Smooth muscle cell (in vitro differentiated cells): Measurements from ENCODE around the gene SMIM22. TPM values are rescaled to one million over a fixed set of nuclear protein-coding genes. Genes with fewer than 3 reads are reported as not detected.

Experiments
- DNase-seq: peaks from one replicate; lab custom pipeline; 2025; ENCODE audit not compliant: unreplicated experiment; lab: John Stamatoyannopoulos, UW
- H2AFZ ChIP-seq: fragments of 200-600 bp; sonication (generic); 2 replicates; pipeline ENCODE4 v1.6.0; 2016; ENCODE audit warnings: antibody characterized with exemption, low read depth, mild to moderate bottlenecking
- H3F3A ChIP-seq: fragments of 200-600 bp; sonication (generic); 2 replicates; pipeline ENCODE4 v1.6.0; 2017; ENCODE audit warnings: antibody characterized with exemption, low read depth
- H3K27ac ChIP-seq: fragments of 200-600 bp; sonication (generic); 2 replicates; pipeline ENCODE4 v1.5.1; 2016; ENCODE audit warnings: low read depth, mild to moderate bottlenecking
- H3K27me3 ChIP-seq: fragments of 200-600 bp; sonication (generic); 2 replicates; pipeline ENCODE4 v1.6.1; 2016; ENCODE audit warnings: low read depth, mild to moderate bottlenecking
- H3K36me3 ChIP-seq: fragments of 200-600 bp; sonication (generic); 2 replicates; pipeline ENCODE4 v1.5.1; 2016; ENCODE audit warnings: low read depth
- H3K4me1 ChIP-seq: fragments of 200-600 bp; sonication (generic); 2 replicates; pipeline ENCODE4 v1.5.1; 2016; ENCODE audit warnings: low read depth
- H3K4me2 ChIP-seq: fragments of 200-600 bp; sonication (generic); 2 replicates; pipeline ENCODE4 v1.6.0; 2016; ENCODE audit warnings: mild to moderate bottlenecking
- H3K4me3 ChIP-seq: fragments of 200-600 bp; sonication (generic); 2 replicates; pipeline ENCODE4 v1.5.1; 2016; ENCODE audit warnings: mild to moderate bottlenecking
- H3K79me2 ChIP-seq: fragments of 200-600 bp; sonication (generic); 2 replicates; pipeline ENCODE4 v1.6.0; 2016; ENCODE audit warnings: low read depth, mild to moderate bottlenecking
- H3K9ac ChIP-seq: fragments of 200-600 bp; sonication (generic); 2 replicates; pipeline ENCODE4 v1.6.0; 2016; ENCODE audit warnings: low read depth
- H3K9me3 ChIP-seq: fragments of 200-600 bp; sonication (generic); replicated peaks from 2 replicates; pipeline ENCODE4 v1.5.1; 2016; ENCODE audit warnings: low read depth
- H4K20me1 ChIP-seq: fragments of 200-600 bp; sonication (generic); 2 replicates; pipeline ENCODE4 v1.6.0; 2016; ENCODE audit warnings: low read depth
- WGBS: methylation state at CpG from one replicate; pipeline ENCODE4 v1.1.7; 2016; ENCODE audit warnings: low lambda C conversion rate; 5-methylcytosine and 5-hydroxymethylcytosine counted together
- polyA plus RNA-seq: library from polyadenylated mRNA; unstranded; fragments of >200 nt; fragmentation: Nextera tagmentation; extraction: Ambion mirVana; gene quantifications from 2 replicates; pipeline ENCODE4 v1.2.1, GENCODE V29; 2016
- total RNA-seq: library from RNA; depleted of rRNA; stranded (reverse); fragments of >200 nt; gene quantifications from 2 replicates; pipeline ENCODE4 v1.2.3, GENCODE V29; 2014
- TF ChIP-seq, protein P1 (sequence below): fragments of 200-600 bp; sonication (generic); IDR thresholded peaks from 2 replicates; pipeline ENCODE4 v1.5.1; 2017; ENCODE audit warnings: borderline replicate concordance, mild to moderate bottlenecking, antibody characterized with exemption; ENCODE audit not compliant: insufficient read depth, poor library complexity, severe bottlenecking

SMIM22 gene
- total and polyA plus RNA-seq, 2 experiments from 2014 or later: 0.29 TPM; not detected in 1

DNA sequence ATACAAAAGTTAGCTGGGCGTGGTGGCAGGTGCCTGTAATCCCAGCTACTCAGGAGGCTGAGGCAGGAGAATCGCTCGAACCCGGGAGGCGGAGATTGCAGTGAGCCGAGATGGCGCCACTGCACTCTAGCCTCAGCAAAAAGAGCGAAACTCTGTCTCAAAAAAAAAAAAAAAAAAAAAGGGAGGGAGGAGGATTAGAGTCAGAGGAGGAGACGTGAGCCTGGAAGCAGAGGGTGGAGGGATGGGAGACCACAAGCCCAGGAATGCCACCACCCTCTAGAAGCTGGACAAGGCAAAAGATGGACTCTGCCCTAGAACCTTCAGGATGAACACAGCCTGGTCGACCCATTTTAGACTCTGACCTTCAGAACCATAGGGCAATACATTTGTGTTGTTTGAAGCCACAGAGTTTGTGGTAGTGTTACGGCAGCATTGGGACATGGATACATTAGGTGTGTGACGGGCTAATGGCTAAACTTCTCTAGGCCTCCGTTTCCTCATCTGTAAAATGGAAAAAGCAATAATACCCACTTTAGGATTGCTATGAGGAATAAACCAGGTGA, 2.1 kb upstream of the SMIM22 start:
- TF ChIP-seq, protein P1, sequence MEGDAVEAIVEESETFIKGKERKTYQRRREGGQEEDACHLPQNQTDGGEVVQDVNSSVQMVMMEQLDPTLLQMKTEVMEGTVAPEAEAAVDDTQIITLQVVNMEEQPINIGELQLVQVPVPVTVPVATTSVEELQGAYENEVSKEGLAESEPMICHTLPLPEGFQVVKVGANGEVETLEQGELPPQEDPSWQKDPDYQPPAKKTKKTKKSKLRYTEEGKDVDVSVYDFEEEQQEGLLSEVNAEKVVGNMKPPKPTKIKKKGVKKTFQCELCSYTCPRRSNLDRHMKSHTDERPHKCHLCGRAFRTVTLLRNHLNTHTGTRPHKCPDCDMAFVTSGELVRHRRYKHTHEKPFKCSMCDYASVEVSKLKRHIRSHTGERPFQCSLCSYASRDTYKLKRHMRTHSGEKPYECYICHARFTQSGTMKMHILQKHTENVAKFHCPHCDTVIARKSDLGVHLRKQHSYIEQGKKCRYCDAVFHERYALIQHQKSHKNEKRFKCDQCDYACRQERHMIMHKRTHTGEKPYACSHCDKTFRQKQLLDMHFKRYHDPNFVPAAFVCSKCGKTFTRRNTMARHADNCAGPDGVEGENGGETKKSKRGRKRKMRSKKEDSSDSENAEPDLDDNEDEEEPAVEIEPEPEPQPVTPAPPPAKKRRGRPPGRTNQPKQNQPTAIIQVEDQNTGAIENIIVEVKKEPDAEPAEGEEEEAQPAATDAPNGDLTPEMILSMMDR: no peak
- no peaks in the 10 kb centered on the region for H3F3A ChIP-seq
- H3K79me2 ChIP-seq: no peaks in the 10 kb centered on the region
- H3K4me2 ChIP-seq: no peak overlapping the region
- no peak overlapping the region for H3K27ac ChIP-seq
- no peak overlapping the region for H3K4me3 ChIP-seq
- no peak for DNase-seq
- WGBS: 68% methylated on average over 13 of the region's 13 CpGs
- H3K9ac ChIP-seq: no peak overlapping the region
- H3K9me3 ChIP-seq: no peaks in the 10 kb centered on the region
- no peaks in the 10 kb centered on the region for H4K20me1 ChIP-seq
- no peaks in the 10 kb centered on the region for H3K36me3 ChIP-seq
- no peak overlapping the region for H2AFZ ChIP-seq
- no peaks in the 10 kb centered on the region for H3K27me3 ChIP-seq
- no peaks in the 10 kb centered on the region for H3K4me1 ChIP-seq

- WGBS: 94% methylated on average over 27 of the region's 30 CpGs
- no peak for DNase-seq
- no peaks in the 10 kb centered on the region for H3K79me2 ChIP-seq
- TF ChIP-seq, protein P1: no peak
- no peak overlapping the region for H2AFZ ChIP-seq
- H3K27me3 ChIP-seq: no peaks in the 10 kb centered on the region
- no peaks in the 10 kb centered on the region for H3K36me3 ChIP-seq
- H4K20me1 ChIP-seq: no peaks in the 10 kb centered on the region
- H3K4me1 ChIP-seq: no peaks in the 10 kb centered on the region
- H3F3A ChIP-seq: no peaks in the 10 kb centered on the region
- no peak overlapping the region for H3K4me3 ChIP-seq
- no peaks in the 10 kb centered on the region for H3K9me3 ChIP-seq
- no peak overlapping the region for H3K27ac ChIP-seq
- no peak overlapping the region for H3K9ac ChIP-seq
- no peak overlapping the region for H3K4me2 ChIP-seq
Measured at GRCh38 chr16:4795828-4796572, 831 bp downstream of the SMIM22 start.

DNA sequence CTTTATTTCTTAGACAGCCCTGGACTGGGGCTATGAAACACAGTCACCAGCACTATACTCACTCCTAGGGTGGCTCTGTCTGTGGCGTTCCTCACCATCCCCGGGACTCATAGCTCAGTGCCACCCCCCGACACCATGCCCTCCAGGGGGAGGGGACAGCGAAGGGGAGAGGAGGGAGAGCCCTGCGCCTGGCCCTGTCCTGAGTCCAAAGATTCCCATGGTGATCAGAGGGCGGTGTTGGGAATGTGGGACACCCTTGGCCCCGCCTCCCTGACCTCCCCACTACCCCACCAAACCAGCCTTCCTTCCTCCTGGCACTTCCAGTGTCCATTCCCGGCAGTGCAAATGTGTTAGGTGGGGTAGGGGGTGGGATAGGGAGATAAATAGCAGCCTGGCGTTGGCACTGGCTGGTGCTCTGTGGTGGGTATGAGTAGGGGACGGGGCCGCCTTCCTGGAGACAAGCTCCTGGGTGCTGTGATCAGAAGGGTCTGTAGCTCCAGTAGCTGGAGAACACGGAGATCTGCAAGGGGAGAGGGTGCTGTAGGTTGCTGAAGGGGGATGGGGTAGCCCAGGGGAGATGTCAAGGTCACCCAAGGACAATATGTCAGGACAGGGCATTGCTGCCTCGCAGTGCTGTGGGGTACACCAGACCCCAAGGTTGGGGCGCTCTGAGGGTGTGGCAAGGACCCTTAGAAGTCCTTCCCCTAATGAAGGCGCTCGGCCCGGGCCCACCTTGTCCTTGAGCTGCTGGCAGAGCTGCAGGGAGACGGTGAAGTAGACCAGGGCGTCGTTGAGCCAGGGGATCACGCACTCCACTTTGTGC, 2.0 kb downstream of the SMIM22 start:
- DNase-seq: no peak
- no peak overlapping the region for H2AFZ ChIP-seq
- H3K9ac ChIP-seq: no peak overlapping the region
- H3K27ac ChIP-seq: no peak overlapping the region
- peaks cover 4% of the 10 kb centered on the region for H3K79me2 ChIP-seq
- no peaks in the 10 kb centered on the region for H4K20me1 ChIP-seq
- H3K4me1 ChIP-seq: no peaks in the 10 kb centered on the region
- H3K4me2 ChIP-seq: no peak overlapping the region
- H3F3A ChIP-seq: no peaks in the 10 kb centered on the region
- no peaks in the 10 kb centered on the region for H3K27me3 ChIP-seq
- no peaks in the 10 kb centered on the region for H3K9me3 ChIP-seq
- no peak overlapping the region for H3K4me3 ChIP-seq
- TF ChIP-seq, protein P1: no peak
- 88% methylated on average over 17 of the region's 21 CpGs for WGBS
- H3K36me3 ChIP-seq: no peaks in the 10 kb centered on the region
